ENCODE results near the gene IL17RB.

Gene IL17RB

GRCh38 chr3:53902067-53902466, 55.7 kb downstream of the IL17RB start:
- in situ Hi-C loops (cut with MboI; ENCODE audit: low sequenced_read_pairs): no loop called here

- in situ Hi-C loops (cut with MboI; ENCODE audit: low sequenced_read_pairs): no loop called here
Measured at GRCh38 chr3:53902711-53903110, 56.3 kb downstream of the IL17RB start.

- in situ Hi-C loops (cut with MboI; ENCODE audit: low sequenced_read_pairs): no loop called here
Measured at GRCh38 chr3:53913401-53913800, 67.0 kb downstream of the IL17RB start.

Measured in HL-60/S4 treated with retinoic acid at 250 ng/mL for 4 days and 3 days (cell line).